MM.1S (cell line): Measurements from ENCODE around the gene ENO4.
A peak's percentile ranks its signal among the peaks of the same experiment; 100 is the strongest.

Experiments
- DNase-seq: peaks from one replicate; pipeline ENCODE4 v3.0.0-alpha.2; 2015
- H2AFZ ChIP-seq: fragments of 300-600 bp; sonication (generic); 2 replicates; pipeline ENCODE4 v1.6.0; 2016; ENCODE audit warnings: antibody characterized with exemption, low read length
- H3F3A ChIP-seq: fragments of 300-600 bp; sonication (generic); 2 replicates; pipeline ENCODE4 v1.6.1; 2016; ENCODE audit warnings: mild to moderate bottlenecking, antibody characterized with exemption, low read length, moderate library complexity, mixed read lengths; ENCODE audit not compliant: insufficient read depth
- H3K27ac ChIP-seq: fragments of 300-600 bp; sonication (generic); 2 replicates; pipeline ENCODE4 v1.5.1; 2016; ENCODE audit warnings: mild to moderate bottlenecking, low read length
- H3K27me3 ChIP-seq: fragments of 300-600 bp; sonication (generic); replicated peaks from 2 replicates; pipeline ENCODE4 v1.6.0; 2016; ENCODE audit warnings: low read length; ENCODE audit not compliant: insufficient read depth
- H3K36me3 ChIP-seq: fragments of 300-600 bp; sonication (generic); replicated peaks from 2 replicates; pipeline ENCODE4 v1.6.1; 2016; ENCODE audit warnings: mild to moderate bottlenecking, low read length, mixed read lengths; ENCODE audit not compliant: insufficient read depth
- H3K4me1 ChIP-seq: fragments of 300-600 bp; sonication (generic); 2 replicates; pipeline ENCODE4 v1.6.1; 2016; ENCODE audit warnings: low read length, mixed read lengths
- H3K4me2 ChIP-seq: fragments of 300-600 bp; sonication (generic); 2 replicates; pipeline ENCODE4 v1.6.0; 2016; ENCODE audit warnings: low read depth, low read length
- H3K4me3 ChIP-seq: fragments of 300-600 bp; sonication (generic); 2 replicates; pipeline ENCODE4 v1.5.1; 2016; ENCODE audit warnings: low read length, mixed read lengths
- H3K79me2 ChIP-seq: fragments of 300-600 bp; sonication (generic); 2 replicates; pipeline ENCODE4 v1.6.1; 2016; ENCODE audit warnings: mixed run types, low read length, mixed read lengths
- H3K9ac ChIP-seq: fragments of 300-600 bp; sonication (generic); 2 replicates; pipeline ENCODE4 v1.6.1; 2016; ENCODE audit warnings: low read length, mixed read lengths
- H3K9me2 ChIP-seq: fragments of 300-600 bp; sonication (generic); replicated peaks from 2 replicates; pipeline ENCODE4 v1.6.1; 2016; ENCODE audit warnings: mild to moderate bottlenecking, low read length, mixed read lengths; ENCODE audit not compliant: insufficient read depth
- H3K9me3 ChIP-seq: fragments of 300-600 bp; sonication (generic); replicated peaks from 2 replicates; pipeline ENCODE4 v1.6.1; 2016; ENCODE audit warnings: mild to moderate bottlenecking, low read length, mixed read lengths; ENCODE audit not compliant: insufficient read depth
- H4K20me1 ChIP-seq: fragments of 300-600 bp; sonication (generic); 2 replicates; pipeline ENCODE4 v1.6.1; 2016; ENCODE audit warnings: mild to moderate bottlenecking, low read length, moderate library complexity, mixed read lengths; ENCODE audit not compliant: insufficient read depth
- EZH2 ChIP-seq: fragments of 300-600 bp; sonication (generic); optimal IDR thresholded peaks from 2 replicates; pipeline ENCODE3; 2017; ENCODE audit warnings: low read depth, mild to moderate bottlenecking, antibody characterized with exemption, low read length, mixed read lengths
- EZH2phosphoT487 ChIP-seq: fragments of 300-600 bp; sonication (generic); IDR thresholded peaks from 2 replicates; pipeline ENCODE4 v1.6.1; 2018; ENCODE audit warnings: antibody characterized with exemption, low read length
- TF ChIP-seq, protein P1 (sequence below): fragments of 300-600 bp; sonication (generic); IDR thresholded peaks from 2 replicates; pipeline ENCODE4 v1.5.1; 2016; ENCODE audit warnings: antibody characterized with exemption, low read length, mixed read lengths

ENO4 gene

DNA sequence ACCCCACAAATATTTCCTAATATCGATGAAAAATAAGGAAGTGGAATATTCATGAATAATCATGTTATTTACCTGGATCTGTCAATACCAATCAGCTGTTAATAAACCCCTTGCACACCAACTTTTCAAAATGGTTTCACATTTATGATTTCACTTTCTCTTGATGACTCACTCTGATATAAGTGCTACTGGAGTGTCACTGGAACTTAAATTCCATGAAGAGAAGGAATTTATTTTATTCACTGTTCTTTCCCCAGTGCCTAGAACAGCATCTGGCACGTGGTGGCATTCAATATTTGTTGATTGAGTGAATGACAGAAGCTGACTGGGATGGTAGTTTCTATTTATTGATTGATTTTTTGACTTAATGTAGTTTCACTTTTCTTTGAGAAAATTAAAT is 3.5 kb upstream of the ENO4 start:
- no peaks in the 10 kb centered on the region for H3K9me3 ChIP-seq
- peaks cover 4% of the 10 kb centered on the region for H3K4me1 ChIP-seq
- H4K20me1 ChIP-seq, result no peaks in the 10 kb centered on the region
- no peak overlapping the region for H3K4me2 ChIP-seq
- no peaks in the 10 kb centered on the region for H3K79me2 ChIP-seq
- no peaks in the 10 kb centered on the region; the same call in 1 of the 2 replicates for H3F3A ChIP-seq
- H3K27me3 ChIP-seq, result no peaks in the 10 kb centered on the region
- TF ChIP-seq EZH2phosphoT487, result no peak
- TF ChIP-seq EZH2, result no peak
- TF ChIP-seq, protein P1, sequence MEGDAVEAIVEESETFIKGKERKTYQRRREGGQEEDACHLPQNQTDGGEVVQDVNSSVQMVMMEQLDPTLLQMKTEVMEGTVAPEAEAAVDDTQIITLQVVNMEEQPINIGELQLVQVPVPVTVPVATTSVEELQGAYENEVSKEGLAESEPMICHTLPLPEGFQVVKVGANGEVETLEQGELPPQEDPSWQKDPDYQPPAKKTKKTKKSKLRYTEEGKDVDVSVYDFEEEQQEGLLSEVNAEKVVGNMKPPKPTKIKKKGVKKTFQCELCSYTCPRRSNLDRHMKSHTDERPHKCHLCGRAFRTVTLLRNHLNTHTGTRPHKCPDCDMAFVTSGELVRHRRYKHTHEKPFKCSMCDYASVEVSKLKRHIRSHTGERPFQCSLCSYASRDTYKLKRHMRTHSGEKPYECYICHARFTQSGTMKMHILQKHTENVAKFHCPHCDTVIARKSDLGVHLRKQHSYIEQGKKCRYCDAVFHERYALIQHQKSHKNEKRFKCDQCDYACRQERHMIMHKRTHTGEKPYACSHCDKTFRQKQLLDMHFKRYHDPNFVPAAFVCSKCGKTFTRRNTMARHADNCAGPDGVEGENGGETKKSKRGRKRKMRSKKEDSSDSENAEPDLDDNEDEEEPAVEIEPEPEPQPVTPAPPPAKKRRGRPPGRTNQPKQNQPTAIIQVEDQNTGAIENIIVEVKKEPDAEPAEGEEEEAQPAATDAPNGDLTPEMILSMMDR, result no peak
- H3K9me2 ChIP-seq, result no peaks in the 10 kb centered on the region
- no peak overlapping the region for H2AFZ ChIP-seq
- no peak overlapping the region for H3K4me3 ChIP-seq
- H3K27ac ChIP-seq, result no peak overlapping the region
- H3K9ac ChIP-seq, result no peak overlapping the region
- DNase-seq, result no peak
- no peaks in the 10 kb centered on the region for H3K36me3 ChIP-seq

DNA sequence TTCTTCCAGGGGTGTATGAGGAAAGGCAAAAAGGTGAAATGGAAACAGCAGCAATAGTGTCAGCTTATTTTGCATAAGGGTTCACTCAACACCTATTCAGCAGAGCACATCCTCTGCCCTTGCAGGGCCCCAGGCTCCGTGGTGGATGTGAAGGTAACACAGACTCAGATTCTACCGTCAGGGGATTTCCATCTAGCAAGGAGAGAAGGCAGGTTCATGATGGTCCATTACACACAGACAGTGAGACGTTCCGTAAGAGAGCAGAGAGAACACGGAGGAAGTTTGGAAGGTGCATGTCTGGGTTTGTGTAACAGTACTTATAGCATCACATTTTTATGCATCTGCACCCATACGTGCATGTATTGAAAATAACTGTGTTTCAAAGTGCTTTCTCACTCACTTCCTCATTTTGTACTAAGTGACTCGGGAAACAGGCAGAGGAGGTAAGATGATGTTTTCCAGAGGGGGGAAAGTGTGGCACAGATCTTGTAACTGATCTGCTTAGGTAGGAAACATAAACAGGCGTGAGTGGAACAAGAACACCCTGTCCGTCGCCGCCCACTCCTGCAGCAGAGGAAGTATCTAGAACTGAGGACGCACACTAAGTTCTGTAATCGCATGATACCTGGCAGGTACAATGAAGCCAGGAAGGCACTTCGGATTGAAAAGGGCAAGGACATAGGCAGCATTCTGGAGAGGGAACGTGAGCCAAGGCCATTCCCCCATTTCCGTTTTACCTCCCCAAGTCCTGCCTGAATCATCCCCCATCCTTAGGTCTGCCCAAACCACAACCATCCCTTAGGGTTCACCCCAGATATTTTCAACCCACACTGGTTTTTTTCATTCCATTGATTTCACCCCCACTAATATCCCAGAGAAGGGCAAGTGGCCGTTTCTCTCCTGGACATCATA is 1.0 kb upstream of the ENO4 start:
- Histone ChIP-seq H3K4me3 (peak overlapping the region; percentile 88), H3K27me3 (no peaks in the 10 kb centered on the region), H4K20me1 (no peaks in the 10 kb centered on the region), H2AFZ (peak overlapping the region; percentile 95), H3K9me3 (no peaks in the 10 kb centered on the region), H3K4me2 (peak overlapping the region; percentile 90), H3F3A (no peaks in the 10 kb centered on the region; the same call in 1 of the 2 replicates), H3K9ac (peak overlapping the region; percentile 79), H3K4me1 (peaks cover 4% of the 10 kb centered on the region), H3K9me2 (no peaks in the 10 kb centered on the region), H3K27ac (peak overlapping the region; percentile 9; the same call in 1 of the 2 replicates), H3K36me3 (no peaks in the 10 kb centered on the region), H3K79me2 (no peaks in the 10 kb centered on the region)
- TF ChIP-seq, protein P1, result no peak
- TF ChIP-seq EZH2 (no peak), EZH2phosphoT487 (no peak)
- DNase-seq, result peak; percentile 66

DNA sequence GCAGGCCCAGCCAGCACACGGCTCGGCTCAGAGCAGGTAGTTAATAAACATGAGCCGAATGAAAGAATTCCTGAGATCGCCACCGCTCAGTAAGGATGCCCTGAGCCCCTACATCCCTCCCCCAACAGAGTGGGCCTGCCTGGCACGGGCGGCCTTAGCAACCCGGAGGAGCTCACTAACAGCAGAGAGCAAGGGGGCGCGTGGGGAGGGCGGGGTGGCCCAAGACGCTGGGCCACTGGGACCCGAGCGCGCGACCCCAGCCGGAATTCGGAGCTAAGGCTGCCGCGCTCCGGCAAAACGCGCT is 403 bp upstream of the ENO4 start:
- no peaks in the 10 kb centered on the region; the same call in 1 of the 2 replicates for H3F3A ChIP-seq
- H3K27me3 ChIP-seq, result no peaks in the 10 kb centered on the region
- no peaks in the 10 kb centered on the region for H3K36me3 ChIP-seq
- peak overlapping the region; percentile 79 for H3K9ac ChIP-seq
- TF ChIP-seq EZH2phosphoT487 (no peak), EZH2 (no peak)
- TF ChIP-seq, protein P1, result no peak
- H3K27ac ChIP-seq, result no peak overlapping the region
- no peaks in the 10 kb centered on the region for H4K20me1 ChIP-seq
- H3K9me3 ChIP-seq, result no peaks in the 10 kb centered on the region
- no peaks in the 10 kb centered on the region for H3K9me2 ChIP-seq
- H3K4me3 ChIP-seq, result peak overlapping the region; percentile 88
- peak overlapping the region; percentile 90 for H3K4me2 ChIP-seq
- H3K4me1 ChIP-seq, result peaks cover 4% of the 10 kb centered on the region
- no peaks in the 10 kb centered on the region for H3K79me2 ChIP-seq
- no peak for DNase-seq
- peak overlapping the region; percentile 95 for H2AFZ ChIP-seq
